SK-N-SH (cell line): ENCODE measurements around the gene OR5H6. TPM values are rescaled to one million over a fixed set of nuclear protein-coding genes. Genes with fewer than 3 reads are reported as not detected.

Experiments
- CTCF ChIA-PET: fragments of 300-600, 350-600 bp; formaldehyde crosslinking; extraction: SDS; loops from one replicate; lab custom pipeline; 2021; lab: Yijun Ruan, JAX
- POLR2A ChIA-PET: fragments of 350-600 bp; sonication (Branson Sonifier 250); formaldehyde crosslinking; extraction: SDS; loops from one replicate; lab custom pipeline; 2020; ENCODE audit warnings: antibody characterized with exemption, inconsistent platforms; lab: Yijun Ruan, JAX
- DNase-seq: peaks from one replicate; pipeline ENCODE4 v3.0.0; 2012
- H2AFZ ChIP-seq: fragments of 200-600 bp; sonication (generic); 2 replicates; pipeline ENCODE4 v1.8.1; 2016; ENCODE audit warnings: antibody characterized with exemption, mild to moderate bottlenecking, low read depth
- H3F3A ChIP-seq: fragments of 200-600 bp; sonication (generic); replicated peaks from 2 replicates; pipeline ENCODE3; 2016; ENCODE audit warnings: antibody characterized with exemption, mild to moderate bottlenecking; ENCODE audit not compliant: insufficient read depth
- H3K27ac ChIP-seq, 2 experiments: fragments of 200-500 bp in 1 of 2; fragments of 200-600 bp in 1 of 2; sonication (Bioruptor generic) in 1 of 2; sonication (generic), shearing (Covaris generic) in 1 of 2; 2 replicates each; pipeline versions ENCODE4 v1.5.1 to v1.6.1; 2014 to 2016; ENCODE audit warnings: low read depth in 2 of 2, inconsistent platforms in 1 of 2, low read length in 1 of 2, mild to moderate bottlenecking in 1 of 2, mixed read lengths in 1 of 2
- H3K27me3 ChIP-seq: fragments of 200-600 bp; sonication (generic), shearing (Covaris generic); 2 replicates; pipeline ENCODE4 v1.6.1; 2016; ENCODE audit warnings: mixed run types; ENCODE audit not compliant: insufficient read depth
- H3K36me3 ChIP-seq, 2 experiments: fragments of 200-500 bp in 1 of 2; fragments of 200-600 bp in 1 of 2; sonication (Bioruptor generic) in 1 of 2; sonication (generic) in 1 of 2; replicated peaks in 1 of 2; 2 replicates each; pipeline versions ENCODE3 to v1.5.1; 2014 to 2016; ENCODE audit warnings: low read length in 1 of 2, mild to moderate bottlenecking in 1 of 2; ENCODE audit not compliant: insufficient read depth in 2 of 2, control insufficient read depth in 1 of 2
- H3K4me1 ChIP-seq, 2 experiments: fragments of 200-500 bp in 1 of 2; fragments of 200-600 bp in 1 of 2; sonication (Bioruptor generic) in 1 of 2; sonication (generic), shearing (Covaris generic) in 1 of 2; 2 replicates each; pipeline versions ENCODE4 v1.5.1 to v1.6.1; 2014 to 2016; ENCODE audit warnings: low read depth in 1 of 2, low read length in 1 of 2, mixed run types in 1 of 2; ENCODE audit not compliant: insufficient read depth in 2 of 2, control insufficient read depth in 1 of 2
- H3K4me2 ChIP-seq: fragments of 200-600 bp; sonication (generic), shearing (Covaris generic); 2 replicates; pipeline ENCODE4 v1.6.1; 2017; ENCODE audit warnings: mixed run types
- H3K4me3 ChIP-seq, 2 experiments: fragments of 200-500 bp in 1 of 2; fragments of 200-600 bp in 1 of 2; sonication (Bioruptor generic) in 1 of 2; sonication (generic), shearing (Covaris generic) in 1 of 2; 2 replicates each; pipeline versions ENCODE4 v1.5.1 to v1.8.1; 2014 to 2016; ENCODE audit warnings: low read depth in 2 of 2, inconsistent platforms in 1 of 2, low read length in 1 of 2, mild to moderate bottlenecking in 1 of 2, mixed read lengths in 1 of 2, moderate library complexity in 1 of 2
- H3K79me2 ChIP-seq: fragments of 200-600 bp; sonication (generic); 2 replicates; pipeline ENCODE4 v1.8.1; 2017; ENCODE audit warnings: mild to moderate bottlenecking; ENCODE audit not compliant: insufficient read depth
- H3K9ac ChIP-seq: fragments of 200-600 bp; sonication (generic); 2 replicates; pipeline ENCODE4 v1.6.1; 2017; ENCODE audit warnings: mixed run types
- H3K9me2 ChIP-seq: fragments of 200-600 bp; sonication (generic); 2 replicates; pipeline ENCODE4 v1.6.1; 2017; ENCODE audit warnings: mixed run types
- H3K9me3 ChIP-seq: fragments of 200-600 bp; sonication (generic); 2 replicates; pipeline ENCODE4 v1.6.1; 2017; ENCODE audit warnings: mixed run types, mild to moderate bottlenecking, moderate library complexity
- H4K20me1 ChIP-seq: fragments of 200-600 bp; sonication (generic); 2 replicates; pipeline ENCODE4 v1.6.1; 2017; ENCODE audit warnings: mild to moderate bottlenecking, mixed run types; ENCODE audit not compliant: insufficient read depth
- CTCF ChIP-seq: fragments of 200-600 bp; sonication (generic); IDR thresholded peaks from 2 replicates; pipeline ENCODE4 v1.6.1; 2017; ENCODE audit warnings: antibody characterized with exemption, mild to moderate bottlenecking, moderate library complexity
- EP300 ChIP-seq, 2 experiments: IDR thresholded peaks; 2 replicates each; pipeline versions ENCODE4 v1.4.0 to v1.6.1; 2012; ENCODE audit warnings: borderline replicate concordance in 1 of 2, low read depth in 1 of 2, low read length in 1 of 2
- EZH2phosphoT487 ChIP-seq: fragments of 200-600 bp; sonication (generic); IDR thresholded peaks from 2 replicates; pipeline ENCODE4 v1.6.1; 2017; ENCODE audit warnings: low read depth, mixed run types, mild to moderate bottlenecking, antibody characterized with exemption, moderate library complexity, borderline replicate concordance
- FOSL2 ChIP-seq: IDR thresholded peaks from 2 replicates; pipeline ENCODE4 v1.4.0; 2012; ENCODE audit warnings: low read depth, mild to moderate bottlenecking, moderate library complexity, borderline replicate concordance
- FOXM1 ChIP-seq: IDR thresholded peaks from 2 replicates; pipeline ENCODE4 v1.4.0; 2012; ENCODE audit warnings: low read depth, mild to moderate bottlenecking
- GATA2 ChIP-seq: sonication (generic); formaldehyde crosslinking; IDR thresholded peaks from 2 replicates; pipeline ENCODE4 v1.5.0; 2020; ENCODE audit warnings: mild to moderate bottlenecking, missing genetic modification reagents
- JUND ChIP-seq: IDR thresholded peaks from 2 replicates; pipeline ENCODE4 v1.4.0; 2012
- NRF1 ChIP-seq: IDR thresholded peaks from 2 replicates; pipeline ENCODE4 v1.6.1; 2012; ENCODE audit warnings: low read depth, mild to moderate bottlenecking, low read length
- POLR2AphosphoS5 ChIP-seq: IDR thresholded peaks from 2 replicates; pipeline ENCODE4 v1.6.1; 2012; ENCODE audit warnings: low read depth, low read length
- RAD21 ChIP-seq: IDR thresholded peaks from 2 replicates; pipeline ENCODE4 v1.6.1; 2012; ENCODE audit warnings: mild to moderate bottlenecking, low read length
- RCOR1 ChIP-seq: fragments of 150-350 bp; IDR thresholded peaks from 2 replicates; pipeline ENCODE4 v1.6.1; 2017; ENCODE audit warnings: antibody characterized with exemption, low read length
- RFX5 ChIP-seq: IDR thresholded peaks from 2 replicates; pipeline ENCODE4 v1.6.1; 2012; ENCODE audit warnings: mild to moderate bottlenecking, improper control_type of control experiment, low read length
- RXRA ChIP-seq: IDR thresholded peaks from 2 replicates; pipeline ENCODE4 v1.4.0; 2012; ENCODE audit warnings: low read depth, mild to moderate bottlenecking, borderline replicate concordance
- SIN3A ChIP-seq: IDR thresholded peaks from 2 replicates; pipeline ENCODE4 v1.6.1; 2012; ENCODE audit warnings: low read depth, mild to moderate bottlenecking, low read length, moderate library complexity, borderline replicate concordance
- TEAD4 ChIP-seq: IDR thresholded peaks from 2 replicates; pipeline ENCODE4 v1.4.0; 2012; ENCODE audit warnings: mild to moderate bottlenecking, borderline replicate concordance; ENCODE audit not compliant: insufficient read depth
- ZBTB33 ChIP-seq: IDR thresholded peaks from 2 replicates; pipeline ENCODE4 v1.4.0; 2012; ENCODE audit warnings: low read depth, borderline replicate concordance
- WGBS: methylation state at CpG from one replicate; pipeline ENCODE4 v1.1.6; 2017; ENCODE audit warnings: low lambda C conversion rate; 5-methylcytosine and 5-hydroxymethylcytosine counted together
- polyA plus RNA-seq, 3 experiments: library from polyadenylated mRNA; depleted of rRNA; stranded (reverse); fragments of >200 nt; gene quantifications; 2 replicates each; pipeline ENCODE4 v1.2.3, GENCODE V29; 2012
- TF ChIP-seq, protein P1 (sequence below): IDR thresholded peaks from 2 replicates; pipeline ENCODE4 v1.4.0; 2012; ENCODE audit warnings: low read depth, borderline replicate concordance
- TF ChIP-seq, protein P2 (sequence below): IDR thresholded peaks from 2 replicates; pipeline ENCODE4 v1.4.0; 2012; ENCODE audit warnings: low read depth
- TF ChIP-seq, protein P3 (sequence below): IDR thresholded peaks from 2 replicates; pipeline ENCODE4 v1.6.1; 2012; ENCODE audit warnings: mild to moderate bottlenecking, low read depth, low read length, moderate library complexity
- TF ChIP-seq, protein P4 (sequence below): IDR thresholded peaks from 2 replicates; pipeline ENCODE4; 2012

The OR5H6 gene
- polyA plus RNA-seq, 1 of the 3 experiments (the other 2 are of a cell fraction) = not detected

- no peak overlapping the region for H3K9ac ChIP-seq
- H3K4me1 ChIP-seq = no peaks in the 10 kb centered on the region
- TF ChIP-seq FOSL2 (no peak), EZH2phosphoT487 (no peak), RCOR1 (no peak), CTCF (no peak), POLR2AphosphoS5 (no peak), FOXM1 (no peak), RAD21 (no peak), GATA2 (no peak), ZBTB33 (no peak), NRF1 (no peak), EP300 (IDR thresholded peaks at IDR 0.05; ENCODE audit: borderline replicate concordance in 1 of 2, low read depth in 1 of 2, low read length in 1 of 2) (no peak), RXRA (no peak), SIN3A (no peak), TEAD4 (no peak), JUND (no peak), RFX5 (no peak)
- TF ChIP-seq, protein P1, sequence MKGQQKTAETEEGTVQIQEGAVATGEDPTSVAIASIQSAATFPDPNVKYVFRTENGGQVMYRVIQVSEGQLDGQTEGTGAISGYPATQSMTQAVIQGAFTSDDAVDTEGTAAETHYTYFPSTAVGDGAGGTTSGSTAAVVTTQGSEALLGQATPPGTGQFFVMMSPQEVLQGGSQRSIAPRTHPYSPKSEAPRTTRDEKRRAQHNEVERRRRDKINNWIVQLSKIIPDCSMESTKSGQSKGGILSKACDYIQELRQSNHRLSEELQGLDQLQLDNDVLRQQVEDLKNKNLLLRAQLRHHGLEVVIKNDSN = no peak
- TF ChIP-seq, protein P2, sequence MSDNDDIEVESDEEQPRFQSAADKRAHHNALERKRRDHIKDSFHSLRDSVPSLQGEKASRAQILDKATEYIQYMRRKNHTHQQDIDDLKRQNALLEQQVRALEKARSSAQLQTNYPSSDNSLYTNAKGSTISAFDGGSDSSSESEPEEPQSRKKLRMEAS = no peak
- TF ChIP-seq, protein P3, sequence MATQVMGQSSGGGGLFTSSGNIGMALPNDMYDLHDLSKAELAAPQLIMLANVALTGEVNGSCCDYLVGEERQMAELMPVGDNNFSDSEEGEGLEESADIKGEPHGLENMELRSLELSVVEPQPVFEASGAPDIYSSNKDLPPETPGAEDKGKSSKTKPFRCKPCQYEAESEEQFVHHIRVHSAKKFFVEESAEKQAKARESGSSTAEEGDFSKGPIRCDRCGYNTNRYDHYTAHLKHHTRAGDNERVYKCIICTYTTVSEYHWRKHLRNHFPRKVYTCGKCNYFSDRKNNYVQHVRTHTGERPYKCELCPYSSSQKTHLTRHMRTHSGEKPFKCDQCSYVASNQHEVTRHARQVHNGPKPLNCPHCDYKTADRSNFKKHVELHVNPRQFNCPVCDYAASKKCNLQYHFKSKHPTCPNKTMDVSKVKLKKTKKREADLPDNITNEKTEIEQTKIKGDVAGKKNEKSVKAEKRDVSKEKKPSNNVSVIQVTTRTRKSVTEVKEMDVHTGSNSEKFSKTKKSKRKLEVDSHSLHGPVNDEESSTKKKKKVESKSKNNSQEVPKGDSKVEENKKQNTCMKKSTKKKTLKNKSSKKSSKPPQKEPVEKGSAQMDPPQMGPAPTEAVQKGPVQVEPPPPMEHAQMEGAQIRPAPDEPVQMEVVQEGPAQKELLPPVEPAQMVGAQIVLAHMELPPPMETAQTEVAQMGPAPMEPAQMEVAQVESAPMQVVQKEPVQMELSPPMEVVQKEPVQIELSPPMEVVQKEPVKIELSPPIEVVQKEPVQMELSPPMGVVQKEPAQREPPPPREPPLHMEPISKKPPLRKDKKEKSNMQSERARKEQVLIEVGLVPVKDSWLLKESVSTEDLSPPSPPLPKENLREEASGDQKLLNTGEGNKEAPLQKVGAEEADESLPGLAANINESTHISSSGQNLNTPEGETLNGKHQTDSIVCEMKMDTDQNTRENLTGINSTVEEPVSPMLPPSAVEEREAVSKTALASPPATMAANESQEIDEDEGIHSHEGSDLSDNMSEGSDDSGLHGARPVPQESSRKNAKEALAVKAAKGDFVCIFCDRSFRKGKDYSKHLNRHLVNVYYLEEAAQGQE = no peak
- TF ChIP-seq, protein P4, sequence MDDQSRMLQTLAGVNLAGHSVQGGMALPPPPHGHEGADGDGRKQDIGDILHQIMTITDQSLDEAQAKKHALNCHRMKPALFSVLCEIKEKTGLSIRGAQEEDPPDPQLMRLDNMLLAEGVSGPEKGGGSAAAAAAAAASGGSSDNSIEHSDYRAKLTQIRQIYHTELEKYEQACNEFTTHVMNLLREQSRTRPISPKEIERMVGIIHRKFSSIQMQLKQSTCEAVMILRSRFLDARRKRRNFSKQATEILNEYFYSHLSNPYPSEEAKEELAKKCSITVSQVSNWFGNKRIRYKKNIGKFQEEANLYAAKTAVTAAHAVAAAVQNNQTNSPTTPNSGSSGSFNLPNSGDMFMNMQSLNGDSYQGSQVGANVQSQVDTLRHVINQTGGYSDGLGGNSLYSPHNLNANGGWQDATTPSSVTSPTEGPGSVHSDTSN = no peak
- TF ChIP-seq, all 33 proteins: peak for 0
- H3K4me2 ChIP-seq = no peak overlapping the region
- no peaks in the 10 kb centered on the region for H3K79me2 ChIP-seq
- no peak overlapping the region for H3K4me3 ChIP-seq
- no peaks in the 10 kb centered on the region for H3K36me3 ChIP-seq
- H3K9me3 ChIP-seq = no peaks in the 10 kb centered on the region
- 4% methylated on average over 2 of the region's 2 CpGs for WGBS
- POLR2A ChIA-PET = no interaction called here
- H3K27me3 ChIP-seq = no peaks in the 10 kb centered on the region
- no peak overlapping the region for H3K27ac ChIP-seq
- no peaks in the 10 kb centered on the region for H4K20me1 ChIP-seq
- H3F3A ChIP-seq = no peaks in the 10 kb centered on the region
- H2AFZ ChIP-seq = no peak overlapping the region
- no peaks in the 10 kb centered on the region for H3K9me2 ChIP-seq
- CTCF ChIA-PET = no interaction called here
- no peak for DNase-seq
Measured at GRCh38 chr3:98232489-98232888, 31.6 kb upstream of the OR5H6 start.
